GM19193 (cell line): ENCODE results near the gene SLC25A53.
A peak's percentile ranks its signal among the peaks of the same experiment; 100 is the strongest.

Experiments
- POLR2A ChIP-seq: IDR thresholded peaks from 4 replicates; pipeline ENCODE4 v1.6.1; 2011; ENCODE audit not compliant: insufficient read depth, insufficient read length; ENCODE audit errors: extremely low read depth

Gene SLC25A53

GRCh38 chrX:104156630-104157529, at the start of gene SLC25A53:
TSS of gene SLC25A53 (minus strand) at chrX:104157009. CDS start at chrX:104105257, 51,752 bp downstream.
- TF ChIP-seq POLR2A = peak; percentile 56

- TF ChIP-seq POLR2A = no peak
Measured at GRCh38 chrX:104205548-104205947, 48.7 kb upstream of the SLC25A53 start.

- TF ChIP-seq POLR2A = no peak
Measured at GRCh38 chrX:104195489-104196084, 38.8 kb upstream of the SLC25A53 start.

GRCh38 chrX:104195013-104195412, 38.2 kb upstream of the SLC25A53 start:
- TF ChIP-seq POLR2A = no peak

- TF ChIP-seq POLR2A = no peak
Measured at GRCh38 chrX:104193485-104193884, 36.7 kb upstream of the SLC25A53 start.

GRCh38 chrX:104189837-104190236, 33.0 kb upstream of the SLC25A53 start:
- no peak for TF ChIP-seq POLR2A

- no peak for TF ChIP-seq POLR2A
Measured at GRCh38 chrX:104187931-104188330, 31.1 kb upstream of the SLC25A53 start.

GRCh38 chrX:104183685-104184084, 26.9 kb upstream of the SLC25A53 start:
- no peak for TF ChIP-seq POLR2A

GRCh38 chrX:104173841-104174240, 17.0 kb upstream of the SLC25A53 start:
- TF ChIP-seq POLR2A = no peak

- no peak for TF ChIP-seq POLR2A
Measured at GRCh38 chrX:104172788-104173187, 16.0 kb upstream of the SLC25A53 start.

- no peak for TF ChIP-seq POLR2A
Measured at GRCh38 chrX:104172121-104172520, 15.3 kb upstream of the SLC25A53 start.

GRCh38 chrX:104168127-104168526, 11.3 kb upstream of the SLC25A53 start:
- no peak for TF ChIP-seq POLR2A

GRCh38 chrX:104166735-104167436, 10.1 kb upstream of the SLC25A53 start:
- TF ChIP-seq POLR2A = no peak

- TF ChIP-seq POLR2A = peak; percentile 59
Measured at GRCh38 chrX:104165894-104166734, 9.3 kb upstream of the SLC25A53 start, which contains the start of gene FAM199X. TSS of gene FAM199X (plus strand) at chrX:104166453. CDS start at chrX:104166786, 333 bp downstream.
